ENCODE measurements around the gene AFG1L.

Gene AFG1L

GRCh38 chr6:108469316-108469715, 174.5 kb downstream of the AFG1L start:
- H3K9me3 ChIP-seq (ENCODE audit: low read length) = no peaks in the 10 kb centered on the region
- peaks cover 15% of the 10 kb centered on the region for H3K4me1 ChIP-seq (ENCODE audit: insufficient read depth, low read length)
- no peaks in the 10 kb centered on the region for H3K36me3 ChIP-seq (ENCODE audit: insufficient read depth, low read length)
- H3K4me3 ChIP-seq (ENCODE audit: low read length) = no peak overlapping the region
- no peaks in the 10 kb centered on the region for H3K27me3 ChIP-seq (ENCODE audit: insufficient read depth, low read length)
- no peak overlapping the region for H2AFZ ChIP-seq (ENCODE audit: low read depth, low read length)

- H3K4me3 ChIP-seq (ENCODE audit: low read length) = no peak overlapping the region
- H2AFZ ChIP-seq (ENCODE audit: low read depth, low read length) = no peak overlapping the region
- H3K9me3 ChIP-seq (ENCODE audit: low read length) = no peaks in the 10 kb centered on the region
Measured at GRCh38 chr6:108473197-108473596, 178.3 kb downstream of the AFG1L start.

GRCh38 chr6:108476376-108476775, 181.5 kb downstream of the AFG1L start:
- Histone ChIP-seq H3K36me3 (ENCODE audit: insufficient read depth, low read length) (no peaks in the 10 kb centered on the region), H2AFZ (ENCODE audit: low read depth, low read length) (no peak overlapping the region), H3K9me3 (ENCODE audit: low read length) (peaks cover 2% of the 10 kb centered on the region), H3K4me1 (ENCODE audit: insufficient read depth, low read length) (peaks cover 17% of the 10 kb centered on the region), H3K4me3 (ENCODE audit: low read length) (no peak overlapping the region), H3K27me3 (ENCODE audit: insufficient read depth, low read length) (no peaks in the 10 kb centered on the region)

More at GRCh38 chr6:108473197-108473596, 178.3 kb downstream of the AFG1L start:
- no peaks in the 10 kb centered on the region for H3K36me3 ChIP-seq (ENCODE audit: insufficient read depth, low read length)
- H3K27me3 ChIP-seq (ENCODE audit: insufficient read depth, low read length) = no peaks in the 10 kb centered on the region
- H3K4me1 ChIP-seq (ENCODE audit: insufficient read depth, low read length) = peaks cover 24% of the 10 kb centered on the region

DNA sequence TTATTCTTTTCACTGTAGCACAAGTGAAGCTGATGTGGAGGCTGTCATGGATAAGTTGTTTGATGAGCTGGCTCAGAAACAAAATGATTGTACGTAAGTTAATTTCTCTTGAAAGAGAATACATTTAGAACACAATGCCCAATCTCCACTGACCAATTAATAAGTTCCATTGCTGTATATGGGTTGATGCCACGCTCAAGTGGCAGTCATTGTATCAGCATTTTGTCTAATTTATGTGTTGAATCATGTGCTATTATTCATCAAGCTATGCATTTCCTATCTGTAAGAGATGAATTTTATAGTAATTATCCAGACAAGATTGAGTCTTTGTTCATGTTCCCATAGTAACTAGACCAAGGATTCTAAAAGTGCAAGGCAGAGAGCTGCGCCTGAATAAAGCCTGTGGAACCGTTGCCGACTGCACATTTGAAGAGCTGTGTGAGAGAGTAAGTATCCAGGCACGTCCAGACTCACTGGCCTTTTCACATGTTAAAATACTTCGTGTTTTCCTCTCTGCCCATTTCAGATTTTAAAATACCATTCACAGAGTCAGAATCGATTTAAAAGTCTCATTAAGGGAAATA, 182.1 kb downstream of the AFG1L start:
- no peaks in the 10 kb centered on the region for H3K36me3 ChIP-seq (ENCODE audit: insufficient read depth, low read length)
- H3K9me3 ChIP-seq (ENCODE audit: low read length) = peaks cover 2% of the 10 kb centered on the region
- H3K4me3 ChIP-seq (ENCODE audit: low read length) = no peak overlapping the region
- peak overlapping the region; percentile 2 for H2AFZ ChIP-seq (ENCODE audit: low read depth, low read length)
- no peaks in the 10 kb centered on the region for H3K27me3 ChIP-seq (ENCODE audit: insufficient read depth, low read length)
- peaks cover 17% of the 10 kb centered on the region for H3K4me1 ChIP-seq (ENCODE audit: insufficient read depth, low read length)

GRCh38 chr6:108482559-108482958, 187.7 kb downstream of the AFG1L start:
- Histone ChIP-seq H3K27me3 (ENCODE audit: insufficient read depth, low read length) (no peaks in the 10 kb centered on the region), H3K4me1 (ENCODE audit: insufficient read depth, low read length) (peaks cover 1% of the 10 kb centered on the region), H3K4me3 (ENCODE audit: low read length) (no peak overlapping the region), H3K36me3 (ENCODE audit: insufficient read depth, low read length) (no peaks in the 10 kb centered on the region), H2AFZ (ENCODE audit: low read depth, low read length) (no peak overlapping the region), H3K9me3 (ENCODE audit: low read length) (peaks cover 2% of the 10 kb centered on the region)

DNA sequence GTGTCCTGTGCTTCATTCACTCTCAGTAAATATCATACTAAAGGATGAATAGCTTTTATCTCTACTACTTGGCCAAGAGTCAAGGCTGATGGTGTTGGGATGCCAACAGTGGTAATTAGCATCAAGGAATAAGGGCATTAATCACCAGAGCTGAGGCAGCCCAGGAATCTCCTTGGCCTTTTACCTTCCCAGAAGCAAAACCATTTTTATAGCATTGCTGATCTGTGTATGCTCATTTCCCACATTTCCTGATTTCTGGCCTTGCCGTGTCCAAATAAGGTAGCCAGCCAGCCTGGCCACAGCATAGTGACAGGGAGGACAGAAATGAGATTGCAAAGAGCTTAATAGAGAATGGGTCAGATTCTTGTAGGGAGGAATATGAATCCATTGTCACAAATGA, 189.2 kb downstream of the AFG1L start:
- no peaks in the 10 kb centered on the region for H3K27me3 ChIP-seq (ENCODE audit: insufficient read depth, low read length)
- H3K9me3 ChIP-seq (ENCODE audit: low read length) = peaks cover 2% of the 10 kb centered on the region
- no peaks in the 10 kb centered on the region for H3K4me1 ChIP-seq (ENCODE audit: insufficient read depth, low read length)
- no peak overlapping the region for H2AFZ ChIP-seq (ENCODE audit: low read depth, low read length)
- no peaks in the 10 kb centered on the region for H3K36me3 ChIP-seq (ENCODE audit: insufficient read depth, low read length)
- no peak overlapping the region for H3K4me3 ChIP-seq (ENCODE audit: low read length)

DNA sequence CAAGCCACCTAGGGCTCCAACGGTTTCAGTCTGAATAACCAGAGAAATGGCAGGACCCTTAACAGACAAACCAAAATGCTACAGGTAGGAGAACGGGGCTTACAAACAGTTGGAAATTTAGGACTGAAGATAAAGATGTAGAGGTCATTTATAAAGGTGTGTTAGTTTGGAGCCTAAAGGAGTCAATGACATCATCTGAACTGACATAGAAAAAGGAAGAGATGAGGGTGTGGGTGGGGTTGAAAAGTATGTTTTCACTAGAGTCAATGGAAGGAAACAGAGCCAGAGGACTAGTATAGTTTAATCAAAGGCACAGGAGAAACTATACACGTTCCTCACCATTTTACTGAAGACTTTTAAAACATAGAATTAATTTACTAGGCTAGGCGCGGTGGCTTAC, 194.8 kb downstream of the AFG1L start:
- H3K4me1 ChIP-seq (ENCODE audit: insufficient read depth, low read length) = no peaks in the 10 kb centered on the region

DNA sequence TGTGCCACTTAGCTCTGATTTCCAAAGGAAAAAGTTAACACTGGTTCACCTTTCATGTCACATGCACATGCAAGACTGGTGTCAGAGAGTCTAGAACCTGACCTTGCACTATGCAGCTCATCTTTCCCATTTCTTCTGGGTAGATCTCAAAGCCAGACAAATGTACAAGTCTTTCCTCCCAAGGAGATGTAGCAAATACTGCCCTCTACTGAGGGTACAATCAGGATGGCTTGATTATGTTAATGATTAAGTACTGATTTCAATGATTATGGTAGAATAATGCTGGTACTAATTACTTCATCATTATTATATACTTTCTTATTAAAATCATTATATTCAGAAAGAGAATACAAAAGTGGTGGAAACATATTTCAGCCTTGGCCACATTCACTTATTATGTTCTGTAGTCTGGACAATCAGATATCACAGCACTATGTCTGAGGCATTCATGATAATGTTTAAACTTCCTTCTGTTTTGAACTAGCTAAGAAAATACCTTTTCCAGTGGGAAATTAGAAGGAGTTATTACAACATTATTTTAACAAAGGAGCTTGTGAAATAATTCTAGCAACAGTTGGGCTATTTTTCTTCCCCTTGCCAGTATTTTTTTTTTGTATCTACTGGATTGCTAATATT, 197.4 kb downstream of the AFG1L start:
- Histone ChIP-seq H3K9me3 (ENCODE audit: low read length) (no peaks in the 10 kb centered on the region), H2AFZ (ENCODE audit: low read depth, low read length) (no peak overlapping the region), H3K27me3 (ENCODE audit: insufficient read depth, low read length) (no peaks in the 10 kb centered on the region), H3K36me3 (ENCODE audit: insufficient read depth, low read length) (no peaks in the 10 kb centered on the region), H3K4me3 (ENCODE audit: low read length) (no peak overlapping the region), H3K4me1 (ENCODE audit: insufficient read depth, low read length) (no peaks in the 10 kb centered on the region)

More for the DNA sequence above, 194.8 kb downstream of the AFG1L start:
- H3K36me3 ChIP-seq (ENCODE audit: insufficient read depth, low read length) = no peaks in the 10 kb centered on the region
- H3K27me3 ChIP-seq (ENCODE audit: insufficient read depth, low read length) = no peaks in the 10 kb centered on the region
- no peak overlapping the region for H2AFZ ChIP-seq (ENCODE audit: low read depth, low read length)
- no peaks in the 10 kb centered on the region for H3K9me3 ChIP-seq (ENCODE audit: low read length)
- H3K4me3 ChIP-seq (ENCODE audit: low read length) = no peak overlapping the region

DNA sequence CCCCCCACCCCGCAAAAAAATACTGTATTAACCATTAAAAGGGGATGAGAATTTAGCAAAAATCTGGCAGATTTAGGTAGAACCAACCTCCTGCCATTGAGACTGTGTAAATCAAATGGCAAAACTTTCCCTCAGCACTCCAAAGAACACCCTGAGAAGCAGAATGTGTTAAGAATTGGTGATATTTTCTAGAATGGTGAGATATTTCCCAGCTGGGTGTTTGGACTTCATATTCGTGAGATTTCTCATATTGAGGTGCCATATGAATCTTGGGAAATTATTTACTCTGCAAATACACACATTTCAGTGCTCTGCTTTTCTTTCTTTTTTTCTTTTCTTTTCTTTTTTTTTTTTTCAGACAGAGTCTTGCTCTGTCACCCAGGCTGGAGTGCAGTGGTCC, 199.6 kb downstream of the AFG1L start:
- Histone ChIP-seq H3K27me3 (ENCODE audit: insufficient read depth, low read length) (no peaks in the 10 kb centered on the region), H3K4me3 (ENCODE audit: low read length) (no peak overlapping the region), H2AFZ (ENCODE audit: low read depth, low read length) (no peak overlapping the region), H3K4me1 (ENCODE audit: insufficient read depth, low read length) (no peaks in the 10 kb centered on the region), H3K36me3 (ENCODE audit: insufficient read depth, low read length) (no peaks in the 10 kb centered on the region), H3K9me3 (ENCODE audit: low read length) (no peaks in the 10 kb centered on the region)

DNA sequence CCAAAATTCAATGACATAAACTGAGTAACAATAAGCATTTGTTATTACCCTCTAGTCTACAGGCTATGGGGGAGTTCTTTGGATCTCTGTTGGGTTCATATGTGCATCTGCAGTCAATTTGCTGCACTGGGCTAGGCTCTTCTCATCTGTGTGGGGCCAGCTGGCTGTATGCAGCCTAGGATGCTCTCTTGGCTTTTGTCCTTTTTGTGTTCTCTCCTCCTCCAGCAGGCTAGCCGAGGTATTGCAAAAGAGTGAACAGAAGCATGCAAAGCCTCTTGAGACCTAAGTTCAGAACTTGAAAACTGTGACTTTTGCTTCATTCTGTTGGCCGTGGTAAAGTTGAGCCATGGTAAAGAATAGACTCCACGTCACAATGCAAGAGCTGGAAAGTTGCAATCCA, 203.0 kb downstream of the AFG1L start:
- H3K27me3 ChIP-seq (ENCODE audit: insufficient read depth, low read length) = no peaks in the 10 kb centered on the region
- H3K4me3 ChIP-seq (ENCODE audit: low read length) = no peak overlapping the region
- H3K36me3 ChIP-seq (ENCODE audit: insufficient read depth, low read length) = no peaks in the 10 kb centered on the region
- no peaks in the 10 kb centered on the region for H3K4me1 ChIP-seq (ENCODE audit: insufficient read depth, low read length)
- no peak overlapping the region for H2AFZ ChIP-seq (ENCODE audit: low read depth, low read length)
- H3K9me3 ChIP-seq (ENCODE audit: low read length) = no peaks in the 10 kb centered on the region

DNA sequence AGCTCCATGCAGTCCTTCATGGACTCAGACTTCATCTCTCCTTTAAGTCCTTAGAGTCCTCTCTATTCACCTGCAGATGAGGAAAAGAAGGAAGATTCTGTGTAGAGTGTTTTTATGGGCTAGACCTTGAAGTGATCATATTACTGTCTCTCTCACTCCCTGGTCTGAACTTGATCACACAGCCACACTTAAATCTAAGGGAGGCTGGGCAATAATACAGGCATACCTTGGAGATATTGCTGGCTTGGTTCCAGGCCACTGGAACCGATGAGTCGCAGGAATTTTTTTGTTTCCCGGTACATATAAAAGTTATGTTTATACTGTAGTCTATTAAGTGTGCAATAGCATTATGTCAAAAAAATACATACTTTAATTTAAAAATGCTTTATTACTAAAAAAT, 206.7 kb downstream of the AFG1L start:
- Histone ChIP-seq H3K9me3 (ENCODE audit: low read length) (no peaks in the 10 kb centered on the region), H3K36me3 (ENCODE audit: insufficient read depth, low read length) (no peaks in the 10 kb centered on the region), H2AFZ (ENCODE audit: low read depth, low read length) (no peak overlapping the region), H3K4me3 (ENCODE audit: low read length) (no peak overlapping the region), H3K27me3 (ENCODE audit: insufficient read depth, low read length) (no peaks in the 10 kb centered on the region), H3K4me1 (ENCODE audit: insufficient read depth, low read length) (no peaks in the 10 kb centered on the region)

DNA sequence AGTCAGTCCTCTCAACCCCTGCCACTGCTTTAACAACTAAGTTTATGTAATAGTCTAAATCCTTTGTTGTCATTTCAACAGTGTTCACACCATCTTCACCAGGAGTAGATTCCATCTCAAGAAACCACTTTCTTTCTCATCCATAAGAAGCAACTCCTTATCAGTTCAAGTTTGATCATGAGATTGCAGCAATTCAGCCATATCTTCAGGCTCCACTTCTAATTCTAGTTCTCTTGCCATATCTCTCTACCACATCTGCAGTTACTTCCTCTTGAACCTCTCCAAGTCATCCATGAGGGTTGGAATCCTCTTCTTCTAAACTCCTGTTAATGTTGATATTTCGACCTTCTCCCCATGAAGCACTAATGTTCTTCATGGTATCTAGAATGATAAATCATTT, 208.0 kb downstream of the AFG1L start:
- Histone ChIP-seq H3K9me3 (ENCODE audit: low read length) (no peaks in the 10 kb centered on the region), H3K36me3 (ENCODE audit: insufficient read depth, low read length) (no peaks in the 10 kb centered on the region), H3K4me1 (ENCODE audit: insufficient read depth, low read length) (no peaks in the 10 kb centered on the region), H3K4me3 (ENCODE audit: low read length) (no peak overlapping the region), H3K27me3 (ENCODE audit: insufficient read depth, low read length) (no peaks in the 10 kb centered on the region), H2AFZ (ENCODE audit: low read depth, low read length) (no peak overlapping the region)

GRCh38 chr6:108507316-108507715, 212.5 kb downstream of the AFG1L start:
- no peak overlapping the region for H2AFZ ChIP-seq (ENCODE audit: low read depth, low read length)
- peaks cover 2% of the 10 kb centered on the region for H3K36me3 ChIP-seq (ENCODE audit: insufficient read depth, low read length)
- no peaks in the 10 kb centered on the region for H3K27me3 ChIP-seq (ENCODE audit: insufficient read depth, low read length)
- no peak overlapping the region for H3K4me3 ChIP-seq (ENCODE audit: low read length)
- peaks cover under 1% of the 10 kb centered on the region for H3K9me3 ChIP-seq (ENCODE audit: low read length)
- no peaks in the 10 kb centered on the region for H3K4me1 ChIP-seq (ENCODE audit: insufficient read depth, low read length)
